Central memory CD4-positive, alpha-beta T cell (primary cell): ENCODE data around the gene SHISA6.

ENCODE experiments used
- DNase-seq: peaks from one replicate; pipeline ENCODE4 v3.0.0; 2022

SHISA6 gene

DNA sequence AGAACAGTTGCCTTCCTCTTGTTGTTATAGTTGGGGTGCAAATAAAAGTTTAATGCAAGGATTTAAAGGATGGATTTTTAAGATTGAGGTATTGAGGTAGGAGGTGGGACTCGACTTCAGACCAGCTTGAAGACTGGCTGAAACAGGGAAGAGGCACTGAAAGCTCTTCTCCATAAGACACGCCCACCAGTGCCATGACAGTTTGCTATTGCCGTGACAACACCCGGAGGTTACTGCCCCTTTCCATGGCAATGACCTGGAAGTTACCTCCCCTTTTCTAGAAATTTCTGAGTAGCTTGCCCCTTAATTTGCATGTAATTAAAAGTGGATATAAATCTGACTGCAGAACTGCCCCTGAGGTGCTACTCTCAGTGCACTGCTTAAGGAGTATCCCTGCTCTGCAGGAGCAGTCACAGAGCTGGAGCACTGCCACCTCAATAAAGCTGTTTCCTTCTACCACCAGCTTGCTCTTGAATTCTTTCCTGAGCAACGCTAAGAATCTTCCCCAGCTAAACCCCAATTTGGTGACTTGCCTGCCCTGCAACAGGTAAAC is 122.6 kb downstream of the SHISA6 start:
- no peak for DNase-seq

GRCh38 chr17:11366272-11366850 is 125.3 kb downstream of the SHISA6 start:
- no peak for DNase-seq

DNA sequence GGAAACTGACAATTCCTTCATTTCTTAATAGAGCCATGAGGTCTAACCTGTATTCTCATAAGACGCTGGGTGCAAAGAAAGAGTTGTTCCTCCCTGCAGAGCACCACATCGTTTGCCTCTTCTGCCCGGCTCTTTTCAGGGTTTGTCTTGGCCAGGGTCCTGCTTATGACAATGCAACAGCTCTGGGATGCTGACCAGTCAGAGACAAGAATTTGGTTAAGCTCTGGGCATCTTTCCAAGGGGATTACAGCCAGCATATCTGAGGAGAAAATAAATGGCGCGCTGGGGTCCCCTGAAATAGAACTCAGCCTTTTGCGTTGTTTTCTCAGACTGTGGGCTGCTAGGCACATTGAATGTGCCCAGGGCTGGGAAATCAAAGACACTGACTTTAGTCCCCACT is 128.6 kb downstream of the SHISA6 start:
- DNase-seq: no peak

GRCh38 chr17:11372692-11373091 is 131.7 kb downstream of the SHISA6 start:
- no peak for DNase-seq

DNA sequence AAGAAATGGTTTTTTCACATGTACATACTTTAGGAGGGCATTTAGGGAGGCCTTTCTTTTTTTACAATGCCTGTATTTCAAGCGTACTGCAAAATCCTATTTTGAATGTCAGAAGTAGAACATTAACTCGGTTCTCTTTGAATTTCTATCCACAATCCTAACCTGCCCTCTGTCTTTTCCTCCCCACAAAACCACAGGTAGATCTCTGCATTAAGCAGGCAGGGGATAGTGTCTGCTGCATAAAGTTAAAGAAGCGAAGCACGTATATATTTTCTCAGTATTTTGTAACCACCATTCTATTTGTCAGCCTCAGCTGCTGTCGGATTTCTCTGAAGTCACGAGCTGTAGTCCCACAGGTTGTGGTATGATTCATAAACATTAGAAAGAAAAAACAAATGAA is 137.5 kb downstream of the SHISA6 start:
- DNase-seq: no peak

GRCh38 chr17:11380761-11381160 is 139.7 kb downstream of the SHISA6 start:
- no peak for DNase-seq

DNA sequence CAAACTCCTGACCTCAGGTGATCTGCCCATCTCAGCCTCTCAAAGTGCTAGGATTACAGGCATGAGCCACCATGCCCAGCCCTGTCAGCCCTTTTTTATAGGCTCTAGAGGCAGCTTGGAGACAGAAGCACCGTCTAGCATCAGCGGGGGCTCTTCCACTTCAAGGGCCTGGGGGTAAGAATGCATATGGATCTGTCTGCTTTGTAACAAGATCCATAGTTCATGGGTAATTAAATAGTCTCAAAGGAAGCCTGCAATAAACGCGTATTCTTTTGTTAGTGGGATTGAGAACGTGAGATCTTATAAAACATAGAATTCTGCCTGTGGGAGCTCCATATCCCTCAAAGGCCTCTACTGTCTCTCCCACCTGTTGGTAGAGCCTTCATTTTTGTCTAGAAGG is 142.1 kb downstream of the SHISA6 start:
- no peak for DNase-seq

- DNase-seq: no peak
Observed at GRCh38 chr17:11384131-11384530, 143.1 kb downstream of the SHISA6 start.

GRCh38 chr17:11387610-11388009 is 146.6 kb downstream of the SHISA6 start:
- no peak for DNase-seq

DNA sequence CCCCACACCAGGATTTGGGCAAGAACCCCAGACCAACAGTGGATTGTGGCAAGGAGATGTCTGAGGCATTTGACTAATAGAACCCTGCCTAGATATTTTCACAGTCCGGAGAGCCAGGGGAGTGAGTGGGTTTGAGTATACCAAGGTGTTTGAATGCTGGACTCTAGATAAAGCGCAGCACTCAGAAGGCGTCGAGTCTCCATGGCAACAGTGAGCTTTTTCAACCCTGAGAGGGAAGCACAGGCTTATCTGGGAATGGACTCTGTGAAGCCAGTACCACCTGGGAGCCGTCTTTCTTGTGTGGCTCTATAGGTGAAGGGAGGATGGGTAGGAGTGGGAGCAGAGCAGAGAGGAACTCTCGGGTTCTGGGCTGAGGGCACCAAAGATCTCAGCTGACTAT is 147.0 kb downstream of the SHISA6 start:
- DNase-seq: no peak

- no peak for DNase-seq
Observed at GRCh38 chr17:11389583-11389982, 148.6 kb downstream of the SHISA6 start.

DNA sequence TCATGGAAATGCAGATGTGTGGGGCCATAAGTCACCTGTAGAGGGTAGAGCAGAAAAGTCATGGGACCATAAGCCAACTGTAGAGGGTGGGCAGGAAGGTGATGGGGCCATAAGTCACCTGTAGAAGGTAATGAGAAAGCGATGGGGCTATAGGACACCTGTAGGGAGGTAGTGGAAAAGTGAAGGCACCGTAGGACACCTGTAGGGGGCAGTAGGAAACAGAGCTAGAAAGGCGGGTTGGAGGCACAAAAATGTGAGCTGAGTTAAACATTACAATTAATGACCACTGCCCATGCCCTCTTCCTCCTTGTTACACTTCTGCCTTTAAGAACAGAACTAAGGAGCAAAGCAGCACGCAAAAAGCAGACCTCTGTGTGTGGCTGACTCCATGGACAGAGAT is 150.1 kb downstream of the SHISA6 start:
- DNase-seq: no peak

- DNase-seq: no peak
Observed at GRCh38 chr17:11404431-11405276, 163.6 kb downstream of the SHISA6 start.

DNA sequence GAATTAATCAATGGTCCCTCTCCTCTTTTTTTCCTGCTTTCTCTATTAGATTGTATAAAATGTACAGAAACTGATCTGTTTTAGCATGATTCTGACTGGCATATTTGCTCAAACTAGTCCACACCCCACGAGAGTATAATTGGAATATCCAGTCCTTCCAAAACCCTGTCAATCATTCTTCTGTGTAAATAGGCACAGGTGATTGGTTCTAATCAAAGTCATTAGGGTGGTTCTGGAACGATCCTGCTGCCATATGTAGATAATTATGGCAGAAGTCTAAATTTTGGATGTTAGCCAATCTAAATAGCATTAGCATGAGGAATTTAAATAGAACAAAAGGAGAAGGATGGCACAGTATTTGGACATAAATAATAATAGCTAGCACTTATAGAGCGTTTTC is 165.7 kb downstream of the SHISA6 start:
- DNase-seq: no peak

GRCh38 chr17:11412654-11413053 is 171.6 kb downstream of the SHISA6 start:
- no peak for DNase-seq

- DNase-seq: no peak
Observed at GRCh38 chr17:11418342-11418741, 177.3 kb downstream of the SHISA6 start.

DNA sequence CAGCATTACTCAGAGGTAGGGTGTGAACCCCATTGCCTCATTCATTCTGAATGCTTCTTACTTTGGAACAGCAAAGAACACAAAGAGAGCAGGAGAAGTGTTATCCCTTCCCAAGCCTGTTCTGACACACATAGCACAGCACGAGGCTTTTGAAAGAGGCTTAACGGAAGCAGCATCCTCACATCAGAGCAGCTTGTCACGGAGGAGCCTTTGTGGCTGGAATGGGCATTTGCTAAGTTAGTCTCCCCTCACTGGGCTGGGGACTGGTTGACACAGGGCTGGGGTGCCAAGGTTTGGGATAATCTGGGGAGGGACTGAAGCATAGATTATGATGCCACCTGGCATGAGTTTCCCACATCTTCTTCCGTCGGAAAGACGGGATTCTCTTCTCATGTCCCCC is 189.7 kb downstream of the SHISA6 start:
- DNase-seq: no peak

- DNase-seq: no peak
Observed at GRCh38 chr17:11438673-11439072, 197.7 kb downstream of the SHISA6 start.

DNA sequence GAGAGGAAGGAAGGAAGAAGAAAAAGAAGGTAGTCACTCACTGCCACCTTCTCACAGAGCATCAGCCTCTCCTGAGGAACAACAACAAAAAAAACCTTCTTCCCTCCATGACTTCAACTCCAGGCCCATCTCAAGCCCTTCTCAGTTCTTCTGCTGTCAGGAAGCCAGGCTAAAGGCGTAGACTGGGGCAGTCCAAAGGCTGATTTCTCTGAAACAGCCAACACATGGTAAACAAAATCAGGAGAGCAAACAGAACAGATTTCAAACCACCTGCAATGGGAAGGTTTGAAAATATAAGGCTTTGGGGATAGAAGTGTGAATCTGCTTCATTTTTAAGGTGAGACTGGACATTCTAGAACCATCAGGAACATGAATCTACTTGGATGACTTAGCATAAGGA is 200.0 kb downstream of the SHISA6 start:
- no peak for DNase-seq

GRCh38 chr17:11446316-11446715 is 205.3 kb downstream of the SHISA6 start:
- DNase-seq: no peak

DNA sequence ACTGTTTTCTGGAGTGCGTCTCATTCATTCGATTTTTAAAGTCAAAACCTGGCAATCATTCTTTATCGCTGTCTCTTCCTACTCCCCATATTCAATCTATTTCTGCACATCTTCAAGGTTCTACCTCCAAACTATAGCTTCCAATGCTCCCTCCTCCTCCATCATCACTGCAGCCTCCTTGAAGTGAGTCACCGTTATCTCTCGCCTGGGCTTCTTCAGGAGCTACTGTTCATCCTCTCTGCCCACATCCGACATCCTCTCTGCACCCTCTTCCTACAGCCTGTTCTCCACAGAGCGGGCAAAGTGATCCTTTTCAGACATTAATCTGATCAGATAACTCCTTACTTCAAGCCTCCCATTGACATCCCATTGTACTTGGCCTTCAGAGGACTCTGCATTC is 213.1 kb downstream of the SHISA6 start:
- DNase-seq: no peak

DNA sequence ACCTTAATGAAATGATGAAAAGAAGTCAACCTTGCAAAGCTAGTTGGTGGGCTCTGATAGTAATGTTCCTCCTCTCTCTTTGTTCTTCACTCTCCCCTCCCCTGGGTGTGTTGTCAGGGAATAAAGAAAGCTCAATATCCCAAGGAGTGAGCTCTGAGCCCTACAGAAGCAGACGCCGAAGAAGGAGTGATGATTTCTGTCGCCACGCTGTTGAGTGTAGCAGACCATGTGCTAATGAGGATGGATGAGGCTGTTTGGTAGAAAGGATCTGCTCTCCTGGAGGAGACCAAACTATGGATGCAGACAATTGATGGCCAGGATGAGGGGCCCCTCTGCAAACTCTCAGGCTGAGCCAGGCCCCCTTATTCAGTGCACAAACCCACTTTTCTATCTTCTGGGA is 217.3 kb downstream of the SHISA6 start:
- no peak for DNase-seq

- DNase-seq: no peak
Observed at GRCh38 chr17:11459861-11460331, 218.9 kb downstream of the SHISA6 start.

GRCh38 chr17:11461993-11462548 is 221.1 kb downstream of the SHISA6 start:
- DNase-seq: no peak
